T-cell (primary cell): ENCODE data around the gene VAT1L. TPM values are rescaled to one million over a fixed set of nuclear protein-coding genes. Genes with fewer than 3 reads are reported as not detected.

ENCODE experiments used
- ATAC-seq, 4 experiments: fragments of 200-7000 bp in 3 of 4; fragments of 150-1000 bp in 1 of 4; cut with Tn5 transposase; replicated peaks in 1 of 4; 1 replicate in 3 of 4; 2 replicates in 1 of 4; pipeline ENCODE4 v1.10.0; 2021; ENCODE audit warnings: moderate library complexity in 3 of 4, mild to moderate bottlenecking in 2 of 4, moderate number of reproducible peaks in 1 of 4
- CTCF ChIA-PET, 2 donors: fragments of 300-600 bp; sonication (Branson Sonifier 250); formaldehyde crosslinking; loops; one replicate each; lab custom pipeline; 2022; ENCODE audit warnings: antibody characterized with exemption in 2 of 2; lab: Charles Lee
- POLR2A ChIA-PET, 2 donors: fragments of 300-600 bp; sonication (Branson Sonifier 250); formaldehyde crosslinking; loops; one replicate each; lab custom pipeline; 2022; ENCODE audit warnings: antibody characterized with exemption in 2 of 2; lab: Charles Lee
- DNase-seq, 35 experiments: peaks; one replicate each; pipeline versions ENCODE4 v3.0.0 to v3.0.0-alpha.2; 2013 to 2023
- H3K27ac ChIP-seq: one replicate; pipeline ENCODE4 v1.5.1; 2013; ENCODE audit warnings: low read length
- H3K27me3 ChIP-seq, 2 experiments: replicated peaks in 1 of 2; 1 replicate in 1 of 2; 2 replicates in 1 of 2; pipeline versions ENCODE4 v1.6.1 to v1.7.0; 2013; ENCODE audit warnings: low read length in 1 of 2, mixed read lengths in 1 of 2; ENCODE audit not compliant: control insufficient read depth in 2 of 2, insufficient read depth in 2 of 2; ENCODE audit errors: extremely low read depth in 1 of 2
- H3K36me3 ChIP-seq, 2 donors: 1 replicate in 1 of 2; 2 replicates in 1 of 2; pipeline versions ENCODE4 v1.6.1 to v1.7.0; 2013; ENCODE audit warnings: low read length in 1 of 2; ENCODE audit not compliant: control insufficient read depth in 2 of 2, insufficient read depth in 1 of 2; ENCODE audit errors: extremely low read depth in 1 of 2
- H3K4me1 ChIP-seq, 2 experiments: 1 replicate in 1 of 2; 2 replicates in 1 of 2; pipeline versions ENCODE4 v1.6.1 to v1.7.0; 2013; ENCODE audit warnings: low read length in 2 of 2, mixed read lengths in 1 of 2; ENCODE audit not compliant: insufficient read depth in 2 of 2, control insufficient read depth in 1 of 2; ENCODE audit errors: extremely low read depth in 1 of 2
- H3K4me3 ChIP-seq, 2 donors: 1 replicate in 1 of 2; 2 replicates in 1 of 2; pipeline versions ENCODE4 v1.5.1 to v1.7.0; 2013; ENCODE audit warnings: mild to moderate bottlenecking in 2 of 2, low read length in 1 of 2, moderate library complexity in 1 of 2; ENCODE audit not compliant: control insufficient read depth in 1 of 2; ENCODE audit errors: extremely low read depth in 1 of 2
- H3K9me3 ChIP-seq: 2 replicates; pipeline ENCODE4 v1.7.0; 2013
- H3K27ac Mint-ChIP-seq, 2 donors: one replicate each; pipeline ENCODE4 v1.8.0; 2020 to 2021; ENCODE audit warnings: mild to moderate bottlenecking in 2 of 2, mixed read lengths in 2 of 2
- H3K27me3 Mint-ChIP-seq, 2 donors: one replicate each; pipeline ENCODE4 v1.8.0; 2021 to 2022; ENCODE audit warnings: mixed read lengths in 2 of 2
- H3K36me3 Mint-ChIP-seq: one replicate; pipeline ENCODE4 v1.8.0; 2021; ENCODE audit warnings: mixed read lengths
- H3K4me1 Mint-ChIP-seq, 3 donors: one replicate each; pipeline ENCODE4 v1.8.0; 2020 to 2022; ENCODE audit warnings: mixed read lengths in 3 of 3, mild to moderate bottlenecking in 1 of 3
- H3K4me3 Mint-ChIP-seq, 3 donors: one replicate each; pipeline ENCODE4 v1.8.0; 2020 to 2022; ENCODE audit warnings: mild to moderate bottlenecking in 3 of 3, mixed read lengths in 3 of 3, moderate library complexity in 3 of 3
- H3K9me3 Mint-ChIP-seq, 3 donors: one replicate each; pipeline ENCODE4 v1.8.0; 2020 to 2022; ENCODE audit warnings: mixed read lengths in 3 of 3
- WGBS: methylation state at CpG from one replicate; pipeline ENCODE4 v1.1.5; 2013; ENCODE audit warnings: missing lambda C conversion rate; ENCODE audit not compliant: insufficient coverage; 5-methylcytosine and 5-hydroxymethylcytosine counted together
- total RNA-seq, 35 experiments: library from RNA in 6 of 35; stranded (reverse) in 6 of 35; fragments of 120-200 nt in 1 of 35; gene quantifications; one replicate each; pipeline versions ENCODE4 v1.2.1 to v1.2.4 and lab custom pipeline; 2013 to 2026

The VAT1L gene
- total RNA-seq, 5 donors from 2014 or later (not counting 1 experiment from before 2014, with no cell fraction given) = 0.10 to 0.12 TPM; not detected in 3

GRCh38 chr16:77868478-77868877 is 80.1 kb downstream of the VAT1L start:
- ATAC-seq = peak in 3 of 4 experiments; percentile 32 to 41 (median 36)
- Mint-ChIP-seq H3K4me1 (peaks cover 9 to 11% (median 10%) of the 10 kb centered on the region in 3 donors), H3K9me3 (no peaks in the 10 kb centered on the region), H3K4me3 (no peak overlapping the region), H3K27ac (no peak overlapping the region), H3K27me3 (peaks cover 2 to 9% of the 10 kb centered on the region in 2 donors), H3K36me3 (no peaks in the 10 kb centered on the region)
- WGBS = 34% methylated on average over 2 of the region's 5 CpGs
- H3K9me3 ChIP-seq = no peaks in the 10 kb centered on the region
- no peak for DNase-seq
- peaks cover 0 to 2% of the 10 kb centered on the region in 2 experiments for H3K4me1 ChIP-seq
- CTCF ChIA-PET = no interaction called here
- H3K4me3 ChIP-seq = no peak overlapping the region
- no peaks in the 10 kb centered on the region for H3K36me3 ChIP-seq
- H3K27me3 ChIP-seq = peaks cover 0 to 9% of the 10 kb centered on the region in 2 experiments
- H3K27ac ChIP-seq = no peak overlapping the region
- POLR2A ChIA-PET = no interaction called here

- ChIA-PET CTCF (interaction anchor here (0.5 to 0.6 kb wide), 2 partner anchors 1215 to 1732 kb away, joined by 3 to 5 read pairs; no protein-coding TSS in a partner anchor), POLR2A (interaction anchor here in 1 of 2 donors (0.6 kb wide), 1 partner anchor 612 kb away, joined by 4 read pairs; no protein-coding TSS in a partner anchor)
- H3K4me1 Mint-ChIP-seq = peaks cover 9 to 11% (median 10%) of the 10 kb centered on the region in 3 donors
- Histone ChIP-seq H3K27ac (no peak overlapping the region), H3K4me3 (no peak overlapping the region), H3K36me3 (no peaks in the 10 kb centered on the region), H3K27me3 (peaks cover 0 to 10% of the 10 kb centered on the region in 2 experiments), H3K9me3 (no peaks in the 10 kb centered on the region), H3K4me1 (peaks cover 0 to 2% of the 10 kb centered on the region in 2 experiments)
- no peaks in the 10 kb centered on the region for H3K36me3 Mint-ChIP-seq
- no peak for DNase-seq
- no peaks in the 10 kb centered on the region for H3K9me3 Mint-ChIP-seq
- 77% methylated on average over 7 of the region's 13 CpGs for WGBS
- no peak overlapping the region for H3K4me3 Mint-ChIP-seq
- no peak overlapping the region for H3K27ac Mint-ChIP-seq
- ATAC-seq = no peak
- H3K27me3 Mint-ChIP-seq = peaks cover 2 to 10% of the 10 kb centered on the region in 2 donors
Measured at GRCh38 chr16:77869997-77870813, 81.8 kb downstream of the VAT1L start.

- Mint-ChIP-seq H3K27me3 (peaks cover 2 to 3% of the 10 kb centered on the region in 2 donors), H3K9me3 (no peaks in the 10 kb centered on the region), H3K4me1 (peaks cover 9 to 11% (median 10%) of the 10 kb centered on the region in 3 donors), H3K4me3 (no peak overlapping the region), H3K36me3 (no peaks in the 10 kb centered on the region), H3K27ac (no peak overlapping the region)
- ATAC-seq (no peak), DNase-seq (no peak)
- H3K27ac ChIP-seq = no peak overlapping the region
- peaks cover 0 to 10% of the 10 kb centered on the region in 2 experiments for H3K27me3 ChIP-seq
- H3K36me3 ChIP-seq = no peaks in the 10 kb centered on the region
- peaks cover 0 to 2% of the 10 kb centered on the region in 2 experiments for H3K4me1 ChIP-seq
- no CpG with 5 or more reads among the region's 1 CpG for WGBS
- ChIA-PET CTCF (no interaction called here), POLR2A (no interaction called here)
- no peak overlapping the region for H3K4me3 ChIP-seq
- H3K9me3 ChIP-seq = no peaks in the 10 kb centered on the region
Measured at GRCh38 chr16:77871932-77872331, 83.6 kb downstream of the VAT1L start.

GRCh38 chr16:77873066-77873465 is 84.7 kb downstream of the VAT1L start:
- ChIA-PET CTCF (no interaction called here), POLR2A (no interaction called here)
- no peak for ATAC-seq
- H3K27ac ChIP-seq = no peak overlapping the region
- WGBS = 100% methylated on average over 2 of the region's 3 CpGs
- Mint-ChIP-seq H3K27ac (no peak overlapping the region), H3K4me1 (peaks cover 9 to 10% (median 9%) of the 10 kb centered on the region in 3 donors), H3K36me3 (no peaks in the 10 kb centered on the region), H3K27me3 (peaks cover 2 to 7% of the 10 kb centered on the region in 2 donors), H3K4me3 (no peak overlapping the region), H3K9me3 (no peaks in the 10 kb centered on the region)
- no peak for DNase-seq
- H3K4me1 ChIP-seq = peaks cover 0 to 2% of the 10 kb centered on the region in 2 experiments
- no peaks in the 10 kb centered on the region for H3K9me3 ChIP-seq
- H3K27me3 ChIP-seq = peaks cover 0 to 10% of the 10 kb centered on the region in 2 experiments
- H3K36me3 ChIP-seq = no peaks in the 10 kb centered on the region
- no peak overlapping the region for H3K4me3 ChIP-seq

GRCh38 chr16:77874347-77874746 is 86.0 kb downstream of the VAT1L start:
- DNase-seq (no peak), ATAC-seq (no peak)
- no peak overlapping the region for H3K27ac Mint-ChIP-seq
- no peaks in the 10 kb centered on the region for H3K4me1 Mint-ChIP-seq
- 23% methylated on average over 1 of the region's 1 CpG for WGBS
- H3K36me3 ChIP-seq = no peaks in the 10 kb centered on the region
- H3K27me3 Mint-ChIP-seq = peaks cover 2 to 11% of the 10 kb centered on the region in 2 donors
- CTCF ChIA-PET = no interaction called here
- no peak overlapping the region for H3K27ac ChIP-seq
- POLR2A ChIA-PET = no interaction called here
- no peaks in the 10 kb centered on the region for H3K9me3 ChIP-seq
- H3K36me3 Mint-ChIP-seq = no peaks in the 10 kb centered on the region
- no peaks in the 10 kb centered on the region for H3K4me1 ChIP-seq
- peaks cover 0 to 10% of the 10 kb centered on the region in 2 experiments for H3K27me3 ChIP-seq
- H3K4me3 ChIP-seq = no peak overlapping the region
- H3K9me3 Mint-ChIP-seq = no peaks in the 10 kb centered on the region
- no peak overlapping the region for H3K4me3 Mint-ChIP-seq

- no peak overlapping the region for H3K27ac Mint-ChIP-seq
- ATAC-seq (no peak), DNase-seq (no peak)
- no peak overlapping the region for H3K27ac ChIP-seq
- no peak overlapping the region for H3K4me3 ChIP-seq
- H3K4me1 ChIP-seq = no peaks in the 10 kb centered on the region
- H3K4me3 Mint-ChIP-seq = no peak overlapping the region
- H3K36me3 ChIP-seq = no peaks in the 10 kb centered on the region
- no peaks in the 10 kb centered on the region for H3K9me3 Mint-ChIP-seq
- no CpG with 5 or more reads among the region's 2 CpGs for WGBS
- no peaks in the 10 kb centered on the region for H3K36me3 Mint-ChIP-seq
- H3K27me3 Mint-ChIP-seq = peaks cover 2 to 11% of the 10 kb centered on the region in 2 donors
- POLR2A ChIA-PET = no interaction called here
- no peaks in the 10 kb centered on the region for H3K4me1 Mint-ChIP-seq
- CTCF ChIA-PET = no interaction called here
- no peaks in the 10 kb centered on the region for H3K9me3 ChIP-seq
- peaks cover 0 to 10% of the 10 kb centered on the region in 2 experiments for H3K27me3 ChIP-seq
Measured at GRCh38 chr16:77876776-77877175, 88.4 kb downstream of the VAT1L start.
